Spleen (tissue), 7 donors: ENCODE data around the gene ONECUT3.

Source experiments
- POLR2A ChIP-seq, 3 donors: fragments of 450-650 bp; IDR thresholded peaks; one replicate each; pipeline ENCODE4 v1.5.1; 2017; ENCODE audit warnings: antibody characterized with exemption in 3 of 3, mild to moderate bottlenecking in 1 of 3
- TF ChIP-seq, protein P1 (sequence below), 11 experiments: fragments of 200-600 bp in 7 of 11; fragments of 450-650 bp in 4 of 11; sonication (generic) in 4 of 11; IDR thresholded peaks in 8 of 11; conservative IDR thresholded peaks in 3 of 11; 1 replicate in 7 of 11; 2 replicates in 4 of 11; pipeline versions ENCODE4 v1.4.0 to v1.8.0; 2016 to 2021; ENCODE audit warnings: antibody characterized with exemption in 11 of 11, inconsistent platforms in 4 of 11, mild to moderate bottlenecking in 1 of 11
- donor health status: DM: no; HTN: no; CAD: no; lungs with moderate emphysema.
- donor health status: DM: no; HTN: no; CAD: no.
- donor health status: DM: no; HTN: no; CAD: no.

DNA sequence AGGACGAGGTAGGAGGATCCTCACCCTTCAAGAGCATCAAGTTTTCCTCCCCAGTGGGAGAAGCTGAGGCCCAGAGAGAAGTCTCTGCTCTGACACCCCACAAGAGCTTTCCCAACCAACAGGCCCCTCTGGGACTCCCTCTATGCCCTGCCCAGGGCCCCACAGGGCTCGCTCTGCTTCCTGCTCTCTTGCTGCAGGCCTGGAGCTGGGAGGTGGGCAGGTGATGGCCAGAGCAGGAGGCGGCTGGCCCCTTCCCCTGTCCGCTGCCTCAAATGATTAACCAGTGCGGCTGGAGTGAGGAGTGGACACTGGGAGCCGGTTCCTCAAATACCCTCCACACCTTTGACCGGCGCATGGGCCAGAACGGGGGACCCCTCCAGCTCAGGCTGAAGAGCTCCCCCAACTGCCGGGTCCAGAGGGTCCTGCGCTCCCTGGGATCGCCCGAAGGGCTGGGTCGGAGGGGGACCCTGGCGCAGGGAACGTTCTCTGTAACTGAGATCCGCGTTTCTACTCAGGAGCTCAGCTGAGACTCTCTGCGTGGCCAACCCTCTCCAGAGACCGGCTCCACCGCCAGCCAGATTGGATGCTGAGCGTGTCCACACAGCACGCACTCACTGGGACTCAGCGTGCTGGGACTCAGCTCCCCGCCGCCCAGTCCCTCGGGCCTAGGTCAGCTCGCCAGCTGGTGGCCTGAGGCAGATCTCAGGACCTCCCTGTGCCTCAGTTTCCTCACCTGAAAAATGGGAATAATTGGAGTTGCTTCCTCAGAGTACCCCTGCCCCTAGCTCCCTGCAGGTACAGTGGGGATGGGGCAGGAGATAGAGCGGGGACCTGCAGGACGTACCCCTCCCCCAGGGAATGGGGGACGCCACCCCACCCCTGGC is 6.7 kb upstream of the ONECUT3 start:
- TF ChIP-seq, protein P1, sequence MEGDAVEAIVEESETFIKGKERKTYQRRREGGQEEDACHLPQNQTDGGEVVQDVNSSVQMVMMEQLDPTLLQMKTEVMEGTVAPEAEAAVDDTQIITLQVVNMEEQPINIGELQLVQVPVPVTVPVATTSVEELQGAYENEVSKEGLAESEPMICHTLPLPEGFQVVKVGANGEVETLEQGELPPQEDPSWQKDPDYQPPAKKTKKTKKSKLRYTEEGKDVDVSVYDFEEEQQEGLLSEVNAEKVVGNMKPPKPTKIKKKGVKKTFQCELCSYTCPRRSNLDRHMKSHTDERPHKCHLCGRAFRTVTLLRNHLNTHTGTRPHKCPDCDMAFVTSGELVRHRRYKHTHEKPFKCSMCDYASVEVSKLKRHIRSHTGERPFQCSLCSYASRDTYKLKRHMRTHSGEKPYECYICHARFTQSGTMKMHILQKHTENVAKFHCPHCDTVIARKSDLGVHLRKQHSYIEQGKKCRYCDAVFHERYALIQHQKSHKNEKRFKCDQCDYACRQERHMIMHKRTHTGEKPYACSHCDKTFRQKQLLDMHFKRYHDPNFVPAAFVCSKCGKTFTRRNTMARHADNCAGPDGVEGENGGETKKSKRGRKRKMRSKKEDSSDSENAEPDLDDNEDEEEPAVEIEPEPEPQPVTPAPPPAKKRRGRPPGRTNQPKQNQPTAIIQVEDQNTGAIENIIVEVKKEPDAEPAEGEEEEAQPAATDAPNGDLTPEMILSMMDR (IDR thresholded peaks at IDR 0.05 in 8 of 11, conservative IDR thresholded peaks at IDR 0.05 in 3 of 11): no peak
- TF ChIP-seq POLR2A (IDR thresholded peaks at IDR 0.05): no peak
